Measurements from ENCODE around the gene UBXN7.
"Not testable (repeated sequence)": the region's sequence is repeated elsewhere in the genome, so short reads cannot be mapped to it uniquely, and the experiment has no call there.

Gene UBXN7

GRCh38 chr3:196351541-196351940 is 80.7 kb downstream of the UBXN7 start:
- no peak for DNase-seq

- no peak for DNase-seq
Measured at GRCh38 chr3:196350067-196350466, 82.2 kb downstream of the UBXN7 start.

- no peak for DNase-seq
Measured at GRCh38 chr3:196348698-196349097, 83.5 kb downstream of the UBXN7 start.

- no peak for DNase-seq
Measured at GRCh38 chr3:196344663-196345062, 87.6 kb downstream of the UBXN7 start.

- DNase-seq = not testable (repeated sequence)
Measured at GRCh38 chr3:196343917-196344316, 88.3 kb downstream of the UBXN7 start.

GRCh38 chr3:196341137-196341536 is 91.1 kb downstream of the UBXN7 start:
- no peak for DNase-seq

- no peak for DNase-seq
Measured at GRCh38 chr3:196340466-196340865, 91.8 kb downstream of the UBXN7 start.

GRCh38 chr3:196339493-196340254 is 92.6 kb downstream of the UBXN7 start:
- DNase-seq = no peak

- DNase-seq = no peak
Measured at GRCh38 chr3:196339044-196339443, 93.2 kb downstream of the UBXN7 start.

GRCh38 chr3:196336319-196337145 is 95.7 kb downstream of the UBXN7 start:
- no peak for DNase-seq

- DNase-seq = no peak
Measured at GRCh38 chr3:196335503-196335948, 96.7 kb downstream of the UBXN7 start.

GRCh38 chr3:196334982-196335381 is 97.2 kb downstream of the UBXN7 start:
- DNase-seq = no peak

- no peak for DNase-seq
Measured at GRCh38 chr3:196332168-196332567, 100.1 kb downstream of the UBXN7 start.

GRCh38 chr3:196327405-196327804 is 104.8 kb downstream of the UBXN7 start:
- DNase-seq = no peak

GRCh38 chr3:196326936-196327335 is 105.3 kb downstream of the UBXN7 start:
- DNase-seq = no peak

- no peak for DNase-seq
Measured at GRCh38 chr3:196323691-196324090, 108.5 kb downstream of the UBXN7 start.

GRCh38 chr3:196323016-196323415 is 109.2 kb downstream of the UBXN7 start:
- DNase-seq = no peak

- DNase-seq = no peak
Measured at GRCh38 chr3:196321162-196321561, 111.1 kb downstream of the UBXN7 start.

- DNase-seq = no peak
Measured at GRCh38 chr3:196320137-196320536, 112.1 kb downstream of the UBXN7 start.

GRCh38 chr3:196317687-196318467 is 114.3 kb downstream of the UBXN7 start, which contains the start of gene DYNLT2B:
DYNLT2B (minus strand) TSS chr3:196318240; CDS start chr3:196318152, 88 bp downstream.
- peak; percentile 78 to 94 (median 80) for DNase-seq

GRCh38 chr3:196316799-196317686 is 115.2 kb downstream of the UBXN7 start:
- not testable (repeated sequence) for DNase-seq

- DNase-seq = no peak
Measured at GRCh38 chr3:196315821-196316220, 116.4 kb downstream of the UBXN7 start.

Data from T-helper 1 cell (primary cell).